A673 (cell line): ENCODE measurements around the gene IQCH.

Source experiments
- CTCF ChIP-seq: fragments of 300-800, 200-600 bp; sonication (generic); conservative IDR thresholded peaks from 2 replicates; pipeline ENCODE4 v1.5.1; 2017; ENCODE audit warnings: low read depth, mild to moderate bottlenecking, antibody characterized with exemption, low read length, moderate library complexity, mixed read lengths
- EZH2 ChIP-seq: fragments of 200-600 bp; sonication (generic); IDR thresholded peaks from 2 replicates; pipeline ENCODE4 v1.6.1; 2017; ENCODE audit warnings: borderline replicate concordance, low read depth, mild to moderate bottlenecking, mixed read lengths, antibody characterized with exemption, low read length; ENCODE audit not compliant: poor library complexity, severe bottlenecking

DNA sequence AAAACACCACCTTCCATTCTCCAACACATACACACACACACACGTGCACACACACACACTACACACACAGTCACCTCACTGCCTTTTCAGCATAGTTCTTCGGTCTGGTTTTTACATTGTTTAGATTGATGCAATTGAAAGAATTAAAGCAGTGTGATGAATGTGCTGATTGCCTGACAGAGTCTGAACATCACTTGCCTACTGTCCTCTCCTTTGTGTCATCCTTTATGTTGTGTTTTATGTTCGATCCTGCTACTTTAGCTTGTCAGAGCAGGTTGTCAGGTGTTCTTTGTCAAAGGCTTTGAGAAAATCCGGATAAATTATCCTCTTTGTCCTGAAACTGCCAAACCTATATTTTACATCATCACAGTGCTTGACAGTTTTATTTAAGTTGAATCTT lies 80.4 kb downstream of the IQCH start:
- TF ChIP-seq CTCF = no peak
- no peak for TF ChIP-seq EZH2
